CD4-positive, alpha-beta T cell (primary cell): ENCODE data around the gene NPBWR2. TPM values are rescaled to one million over a fixed set of nuclear protein-coding genes. Genes with fewer than 3 reads are reported as not detected.

ENCODE experiments used
- ATAC-seq: fragments of 200-7000 bp; cut with Tn5 transposase; one replicate; pipeline ENCODE4 v1.10.0; 2022; ENCODE audit warnings: mild to moderate bottlenecking; ENCODE audit not compliant: poor library complexity
- CTCF ChIA-PET: fragments of 350-600 bp; sonication (Branson Sonifier 250); formaldehyde crosslinking; loops from one replicate; lab custom pipeline; 2021; ENCODE audit warnings: antibody characterized with exemption, inconsistent platforms; lab: Charles Lee
- POLR2A ChIA-PET: fragments of 350-600 bp; sonication (Branson Sonifier 250); formaldehyde crosslinking; loops from one replicate; lab custom pipeline; 2021; ENCODE audit warnings: antibody characterized with exemption, inconsistent platforms; lab: Charles Lee
- DNase-seq, 14 experiments: peaks; one replicate each; pipeline ENCODE4 v3.0.0-alpha.2; 2013 to 2020; ENCODE audit warnings: mixed read lengths in 2 of 14
- H3K27ac ChIP-seq, 2 donors: one replicate each; pipeline versions ENCODE4 v1.5.1 to v1.7.0; 2013; ENCODE audit warnings: low read length in 2 of 2, low read depth in 1 of 2, mild to moderate bottlenecking in 1 of 2
- H3K27me3 ChIP-seq, 2 experiments: 1 replicate in 1 of 2; 2 replicates in 1 of 2; pipeline versions ENCODE4 v1.6.1 to v1.7.0; 2013; ENCODE audit warnings: low read length in 2 of 2, control low read depth in 1 of 2, mild to moderate bottlenecking in 1 of 2, moderate library complexity in 1 of 2; ENCODE audit not compliant: insufficient read depth in 2 of 2, control insufficient read depth in 1 of 2
- H3K36me3 ChIP-seq: one replicate; pipeline ENCODE4 v1.6.1; 2013; ENCODE audit warnings: low read length, control low read depth; ENCODE audit not compliant: insufficient read depth
- H3K4me1 ChIP-seq: one replicate; pipeline ENCODE4 v1.6.1; 2013; ENCODE audit warnings: low read length, control low read depth; ENCODE audit not compliant: insufficient read depth
- H3K4me3 ChIP-seq: one replicate; pipeline ENCODE4 v1.5.1; 2013; ENCODE audit warnings: mild to moderate bottlenecking, low read length, moderate library complexity
- H3K9me3 ChIP-seq, 2 experiments: 1 replicate in 1 of 2; 2 replicates in 1 of 2; pipeline versions ENCODE4 v1.6.1 to v1.7.0; 2013; ENCODE audit warnings: low read length in 2 of 2, mild to moderate bottlenecking in 2 of 2, control low read depth in 1 of 2, moderate library complexity in 1 of 2; ENCODE audit not compliant: control insufficient read depth in 1 of 2, insufficient read depth in 1 of 2
- H3K27ac Mint-ChIP-seq: one replicate; pipeline ENCODE4 v1.8.0; 2020; ENCODE audit warnings: mixed read lengths
- H3K27me3 Mint-ChIP-seq: one replicate; pipeline ENCODE4 v1.8.0; 2021; ENCODE audit warnings: mixed read lengths
- H3K36me3 Mint-ChIP-seq: one replicate; pipeline ENCODE4 v1.8.0; 2021; ENCODE audit warnings: low read depth, mixed read lengths
- H3K4me1 Mint-ChIP-seq: one replicate; pipeline ENCODE4 v1.8.0; 2021; ENCODE audit warnings: low read depth, mixed read lengths
- H3K4me3 Mint-ChIP-seq: one replicate; pipeline ENCODE4 v1.8.0; 2020; ENCODE audit warnings: mild to moderate bottlenecking, mixed read lengths
- H3K9me3 Mint-ChIP-seq: one replicate; pipeline ENCODE4 v1.8.0; 2020; ENCODE audit warnings: mixed read lengths
- intact Hi-C, 2 experiments: fragments of 100-400 bp; cut with DNase I in 1 of 2; cut with micrococcal nuclease in 1 of 2; formaldehyde crosslinking; loops; one replicate each; pipeline versions ENCODE4 v1.15.1 to v1.9.0; 2023 to 2025; cut with DNase I, micrococcal nuclease
- polyA plus RNA-seq, 2 donors: library from polyadenylated mRNA; unstranded; fragments of 120-200 nt; gene quantifications; one replicate each; pipeline ENCODE4 v1.2.1, GENCODE V29; 2013
- total RNA-seq, 174 experiments: library from RNA in 2 of 174; stranded (reverse) in 2 of 174; gene quantifications; one replicate each; pipeline ENCODE4 v1.2.3 and lab custom pipeline; 2021 to 2026
- TF ChIP-seq, protein P1 (sequence below): fragments of 200-600 bp; IDR thresholded peaks from one replicate; pipeline ENCODE4 v1.8.0; 2022; ENCODE audit warnings: antibody characterized with exemption, mild to moderate bottlenecking

The NPBWR2 gene, protein sequence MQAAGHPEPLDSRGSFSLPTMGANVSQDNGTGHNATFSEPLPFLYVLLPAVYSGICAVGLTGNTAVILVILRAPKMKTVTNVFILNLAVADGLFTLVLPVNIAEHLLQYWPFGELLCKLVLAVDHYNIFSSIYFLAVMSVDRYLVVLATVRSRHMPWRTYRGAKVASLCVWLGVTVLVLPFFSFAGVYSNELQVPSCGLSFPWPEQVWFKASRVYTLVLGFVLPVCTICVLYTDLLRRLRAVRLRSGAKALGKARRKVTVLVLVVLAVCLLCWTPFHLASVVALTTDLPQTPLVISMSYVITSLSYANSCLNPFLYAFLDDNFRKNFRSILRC
- under 1 TPM; 0.38 to 0.47 TPM for total RNA-seq
- polyA plus RNA-seq (2013, experiment 1 of 2): not detected
- not detected for polyA plus RNA-seq (2013, experiment 2 of 2)
- 0 to 0.08 (median 0) reads per million in 172 experiments for total RNA-seq (lab: John Stamatoyannopoulos, UW)

DNA sequence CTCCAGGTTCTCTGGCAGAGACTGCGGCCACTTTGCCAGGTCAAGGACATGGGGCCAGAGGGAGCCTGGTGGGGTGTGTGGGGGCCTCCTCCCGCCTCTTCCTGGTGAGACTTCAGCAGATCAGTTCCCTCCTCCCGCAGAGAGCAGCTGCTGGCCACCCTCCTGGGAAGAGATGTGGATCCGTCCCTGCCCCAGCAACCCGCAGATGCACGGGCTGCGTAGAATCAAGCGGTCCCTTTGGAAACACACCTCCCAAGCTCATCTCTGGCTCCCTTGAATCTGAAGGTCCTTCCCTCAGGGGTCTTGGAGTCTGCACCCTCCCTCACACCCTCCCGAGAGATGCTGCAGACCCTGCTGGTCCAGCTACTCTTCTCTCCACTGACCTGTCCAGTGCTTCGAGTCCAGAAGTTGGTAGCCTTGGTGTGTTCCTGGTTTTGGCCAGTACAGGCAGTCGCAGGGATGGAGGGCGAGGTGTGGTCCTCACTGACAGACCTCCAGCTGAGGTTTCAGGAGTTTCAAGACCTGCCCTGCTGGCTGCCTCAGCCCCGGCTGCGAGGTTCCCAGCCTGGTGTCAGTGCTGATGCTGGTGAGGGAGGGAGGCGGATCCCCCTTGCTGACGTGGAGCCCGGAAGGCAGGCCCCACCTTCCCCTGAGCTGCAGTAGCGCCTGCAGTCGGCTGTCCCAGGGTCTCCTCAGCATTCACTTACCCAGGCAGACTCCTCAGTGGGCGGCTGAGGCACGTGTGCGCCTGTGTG lies at the start of gene NPBWR2:
NPBWR2 (minus strand) TSS at position 585 of the 755 bp plus-strand sequence. CDS start 734 bp downstream, outside the sequence.
- POLR2A ChIA-PET: no interaction called here
- DNase-seq: peak in 7 of 14 experiments; percentile 15 to 53 (median 29)
- intact Hi-C loops: no loop called here

DNA sequence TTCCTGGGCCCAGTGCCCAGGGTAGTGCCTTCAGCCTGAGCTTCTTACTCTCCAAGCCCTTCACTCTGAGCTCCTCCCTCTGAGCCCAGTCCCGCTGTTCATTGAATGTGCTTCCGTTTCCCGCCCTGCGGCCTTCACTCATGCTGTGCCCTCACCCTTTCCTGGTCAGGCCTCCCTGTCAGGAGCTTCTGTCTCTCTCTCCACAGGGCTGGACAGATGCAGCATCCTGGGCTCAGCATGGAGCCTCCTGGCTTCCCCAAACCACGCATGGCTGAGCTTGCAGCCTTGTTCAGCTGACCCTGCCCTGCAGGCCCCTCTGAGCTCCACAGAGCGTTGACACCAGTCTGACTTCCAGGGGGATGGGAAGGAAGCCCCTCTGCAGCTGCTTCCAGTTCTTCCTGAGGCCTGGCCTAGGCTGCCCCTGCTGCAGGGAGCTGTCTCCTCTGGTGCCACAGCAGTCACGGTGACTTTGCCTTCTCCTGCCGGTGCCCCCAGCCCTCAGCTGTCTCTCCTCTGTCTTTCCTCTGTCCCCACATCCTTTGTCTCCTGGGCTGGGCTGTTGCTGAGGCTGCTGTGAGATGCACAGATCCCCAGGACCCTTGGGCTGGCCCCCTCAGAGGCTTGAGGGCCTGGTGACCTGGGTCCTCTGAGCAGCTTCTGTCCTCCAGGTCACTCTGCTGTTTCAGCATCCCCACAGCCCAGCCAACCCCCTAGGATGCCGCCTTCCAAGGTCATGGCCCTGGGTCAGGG lies 48.9 kb upstream of the NPBWR2 start:
- ATAC-seq (no peak), DNase-seq (no peak)
- no peaks in the 10 kb centered on the region for H3K9me3 Mint-ChIP-seq
- Histone ChIP-seq H3K4me1 (no peaks in the 10 kb centered on the region), H3K36me3 (no peaks in the 10 kb centered on the region), H3K9me3 (peaks cover 0 to 21% of the 10 kb centered on the region in 2 experiments), H3K27ac (no peak overlapping the region), H3K4me3 (no peak overlapping the region), H3K27me3 (peaks cover 25% of the 10 kb centered on the region in 2 experiments)
- H3K4me3 Mint-ChIP-seq: no peak overlapping the region
- ChIA-PET POLR2A (no interaction called here), CTCF (no interaction called here)
- intact Hi-C loops: no loop called here
- H3K27me3 Mint-ChIP-seq: peaks cover 19% of the 10 kb centered on the region
- no peaks in the 10 kb centered on the region for H3K4me1 Mint-ChIP-seq
- TF ChIP-seq, protein P1, sequence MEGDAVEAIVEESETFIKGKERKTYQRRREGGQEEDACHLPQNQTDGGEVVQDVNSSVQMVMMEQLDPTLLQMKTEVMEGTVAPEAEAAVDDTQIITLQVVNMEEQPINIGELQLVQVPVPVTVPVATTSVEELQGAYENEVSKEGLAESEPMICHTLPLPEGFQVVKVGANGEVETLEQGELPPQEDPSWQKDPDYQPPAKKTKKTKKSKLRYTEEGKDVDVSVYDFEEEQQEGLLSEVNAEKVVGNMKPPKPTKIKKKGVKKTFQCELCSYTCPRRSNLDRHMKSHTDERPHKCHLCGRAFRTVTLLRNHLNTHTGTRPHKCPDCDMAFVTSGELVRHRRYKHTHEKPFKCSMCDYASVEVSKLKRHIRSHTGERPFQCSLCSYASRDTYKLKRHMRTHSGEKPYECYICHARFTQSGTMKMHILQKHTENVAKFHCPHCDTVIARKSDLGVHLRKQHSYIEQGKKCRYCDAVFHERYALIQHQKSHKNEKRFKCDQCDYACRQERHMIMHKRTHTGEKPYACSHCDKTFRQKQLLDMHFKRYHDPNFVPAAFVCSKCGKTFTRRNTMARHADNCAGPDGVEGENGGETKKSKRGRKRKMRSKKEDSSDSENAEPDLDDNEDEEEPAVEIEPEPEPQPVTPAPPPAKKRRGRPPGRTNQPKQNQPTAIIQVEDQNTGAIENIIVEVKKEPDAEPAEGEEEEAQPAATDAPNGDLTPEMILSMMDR: no peak
- H3K27ac Mint-ChIP-seq: no peak overlapping the region
- H3K36me3 Mint-ChIP-seq: no peaks in the 10 kb centered on the region

More for the DNA sequence above, at the start of gene NPBWR2:
- Mint-ChIP-seq H3K9me3 (no peaks in the 10 kb centered on the region), H3K27ac (no peak within 1 kb of the TSS), H3K4me1 (peaks cover 6% of the 10 kb centered on the region), H3K4me3 (no peak within 1 kb of the TSS), H3K36me3 (no peaks in the 10 kb centered on the region), H3K27me3 (peaks cover 13% of the 10 kb centered on the region)
- TF ChIP-seq, protein P1: no peak
- Histone ChIP-seq H3K9me3 (no peaks in the 10 kb centered on the region), H3K4me1 (peaks cover 9% of the 10 kb centered on the region), H3K27ac (no peak within 1 kb of the TSS), H3K36me3 (no peaks in the 10 kb centered on the region), H3K4me3 (no peak within 1 kb of the TSS), H3K27me3 (peaks cover 11 to 15% of the 10 kb centered on the region in 2 experiments)
- CTCF ChIA-PET: no interaction called here
- peak; percentile 96 for ATAC-seq
